GM12878 (cell line): ENCODE results near the gene PILRB. TPM values are rescaled to one million over a fixed set of nuclear protein-coding genes. Genes with fewer than 3 reads are reported as not detected.

Experiments used
- ATAC-seq: fragments of 200-7000 bp; cut with Tn5 transposase; 3 replicates; pipeline ENCODE4 v1.9.1; 2020; ENCODE audit warnings: mild to moderate bottlenecking, moderate library complexity
- BruUV-seq: library from RNA; stranded (reverse); fragments of 400-500 nt; replicated peaks from 2 replicates; lab custom pipeline; 2021; lab: Mats Ljungman, UMichigan
- CTCF ChIA-PET: fragments of 300-600 bp; sonication (Branson Sonifier 250); formaldehyde crosslinking; extraction: SDS; loops from one replicate; lab custom pipeline; 2021; ENCODE audit warnings: inconsistent platforms; lab: Yijun Ruan, JAX
- POLR2A ChIA-PET: fragments of 350-600 bp; formaldehyde crosslinking; extraction: SDS; loops from one replicate; lab custom pipeline; 2021; ENCODE audit warnings: inconsistent platforms; lab: Charles Lee
- RAD21 ChIA-PET: fragments of 300-600 bp; sonication (Branson Sonifier 250); formaldehyde crosslinking; loops from one replicate; lab custom pipeline; 2023; ENCODE audit warnings: antibody characterized with exemption; ENCODE audit not compliant: unreplicated experiment; lab: Charles Lee
- SMC1A ChIA-PET: fragments of 300-600 bp; sonication (Branson Sonifier 250); formaldehyde crosslinking; loops from one replicate; lab custom pipeline; 2023; ENCODE audit not compliant: unreplicated experiment, uncharacterized antibody; lab: Charles Lee
- DNase-seq: peaks from one replicate; pipeline ENCODE4 v3.0.0-alpha.2; 2011; ENCODE audit warnings: low read depth, low spot score
- FAIRE-seq: peaks from 3 replicates; lab custom pipeline; 2011; peaks lifted over from hg19 to GRCh38; lab: Jason Lieb, UNC
- H2AFZ ChIP-seq: 2 replicates; pipeline ENCODE4 v1.6.0; 2011; ENCODE audit warnings: low read depth, low read length, control low read depth; ENCODE audit not compliant: control insufficient read depth
- H3K27ac ChIP-seq: 2 replicates; pipeline ENCODE4 v1.5.1; 2011; ENCODE audit warnings: control low read depth; ENCODE audit not compliant: control insufficient read depth, insufficient read depth
- H3K27me3 ChIP-seq, 2 experiments: replicated peaks in 1 of 2; 2 replicates each; pipeline versions ENCODE4 v1.6.0 to v1.6.1; 2011; ENCODE audit warnings: low read length in 1 of 2; ENCODE audit not compliant: control insufficient read depth in 2 of 2, insufficient read depth in 2 of 2
- H3K36me3 ChIP-seq, 2 experiments: 2 replicates each; pipeline ENCODE4 v1.5.1; 2011; ENCODE audit warnings: low read length in 1 of 2; ENCODE audit not compliant: control insufficient read depth in 2 of 2, insufficient read depth in 2 of 2
- H3K4me1 ChIP-seq: 2 replicates; pipeline ENCODE4 v1.6.1; 2011; ENCODE audit warnings: mild to moderate bottlenecking, low read length, moderate library complexity, mixed read lengths; ENCODE audit not compliant: control insufficient read depth, insufficient read depth
- H3K4me2 ChIP-seq: 2 replicates; pipeline ENCODE4 v1.6.0; 2011; ENCODE audit warnings: control low read depth; ENCODE audit not compliant: control insufficient read depth, insufficient read depth
- H3K4me3 ChIP-seq: fragments of 200-600 bp; sonication (generic); 2 replicates; pipeline ENCODE4 v1.5.1; 2016
- H3K79me2 ChIP-seq: 2 replicates; pipeline ENCODE4 v1.6.0; 2011; ENCODE audit warnings: low read length; ENCODE audit not compliant: control insufficient read depth, insufficient read depth
- H3K9ac ChIP-seq: 2 replicates; pipeline ENCODE4 v1.8.0; 2011; ENCODE audit warnings: low read length, control low read depth, mixed read lengths; ENCODE audit not compliant: control insufficient read depth, insufficient read depth
- H3K9me3 ChIP-seq: replicated peaks from 3 replicates; pipeline ENCODE4 v1.5.1; 2011; ENCODE audit warnings: mild to moderate bottlenecking, low read length; ENCODE audit not compliant: control insufficient read depth, insufficient read depth
- H4K20me1 ChIP-seq: 2 replicates; pipeline ENCODE4 v1.6.0; 2011; ENCODE audit not compliant: control insufficient read depth, insufficient read depth
- BMI1 ChIP-seq: fragments of 450-650 bp; IDR thresholded peaks from 2 replicates; pipeline ENCODE4 v1.6.1; 2016; ENCODE audit warnings: mild to moderate bottlenecking, moderate library complexity, borderline replicate concordance
- CBX5 ChIP-seq: sonication (generic); IDR thresholded peaks from 2 replicates; pipeline ENCODE4 v1.6.1; 2016; ENCODE audit warnings: low read depth, moderate library complexity, mild to moderate bottlenecking, inconsistent platforms
- RAD21 ChIP-seq: IDR thresholded peaks from 2 replicates; pipeline ENCODE4 v1.6.1; 2011; ENCODE audit warnings: mild to moderate bottlenecking, low read depth, low read length, moderate library complexity; ENCODE audit not compliant: insufficient read depth
- SMARCA5 ChIP-seq: fragments of 450-650 bp; IDR thresholded peaks from 2 replicates; pipeline ENCODE4 v1.6.1; 2017; ENCODE audit warnings: mild to moderate bottlenecking
- ZNF384 ChIP-seq: IDR thresholded peaks from 2 replicates; pipeline ENCODE4 v1.6.1; 2012; ENCODE audit warnings: low read depth, mild to moderate bottlenecking, low read length, improper control_type of control experiment, borderline replicate concordance
- ZZZ3 ChIP-seq: IDR thresholded peaks from 2 replicates; pipeline ENCODE4 v1.6.1; 2011; ENCODE audit warnings: low read depth; ENCODE audit not compliant: control insufficient read depth, insufficient read length
- WGBS: methylation state at CpG from one replicate; pipeline ENCODE4 v1.1.6; 2016; ENCODE audit warnings: low lambda C conversion rate; ENCODE audit not compliant: insufficient replicate concordance, insufficient coverage; ENCODE audit errors: missing lambda C conversion rate; 5-methylcytosine and 5-hydroxymethylcytosine counted together
- in situ Hi-C: fragments of 300-500 bp; cut with MboI; formaldehyde crosslinking; loops from 9 replicates; pipeline ENCODE4 v1.14.3; 2018; ENCODE audit warnings: mixed read lengths
- intact Hi-C: fragments of 100-400 bp; cut with micrococcal nuclease; formaldehyde crosslinking; loops from one replicate; pipeline ENCODE4 v1.14.2; 2022; ENCODE audit not compliant: unreplicated experiment
- polyA plus RNA-seq, 11 experiments: library from polyadenylated mRNA; depleted of rRNA in 4 of 11; unstranded in 6 of 11; stranded (reverse) in 5 of 11; fragments of >200 nt; fragmentation: Nextera tagmentation in 4 of 11; fragmentation: Illumina TruSeq in 1 of 11; extraction: Ambion mirVana in 4 of 11; extraction: Trizol in 1 of 11; gene quantifications; 1 replicate in 1 of 11; 2 replicates in 10 of 11; pipeline versions ENCODE4 v1.2.1 to v1.2.3, GENCODE V29; 2011 to 2016; ENCODE audit warnings: inconsistent platforms in 2 of 11, missing spikeins in 2 of 11, low read depth in 1 of 11
- total RNA-seq, 4 experiments: library from RNA; depleted of rRNA in 3 of 4; stranded (reverse); fragments of >200 nt in 3 of 4; fragmentation: Illumina TruSeq in 1 of 4; extraction: Trizol in 1 of 4; gene quantifications; 2 replicates each; pipeline versions ENCODE4 v1.2.1 to v1.2.3, GENCODE V29; 2013 to 2021
- TF ChIP-seq, protein P1 (sequence below): IDR thresholded peaks from 2 replicates; pipeline ENCODE4 v1.6.1; 2012; ENCODE audit warnings: mild to moderate bottlenecking, low read depth, low read length
- TF ChIP-seq, protein P2 (sequence below): IDR thresholded peaks from 2 replicates; pipeline ENCODE4 v1.6.1; 2011; ENCODE audit warnings: borderline replicate concordance, low read depth, mild to moderate bottlenecking, moderate library complexity, mixed read lengths, low read length; ENCODE audit not compliant: insufficient read depth; ENCODE audit errors: extremely low read length
- TF ChIP-seq, protein P3 (sequence below): fragments of 450-650 bp; formaldehyde crosslinking; IDR thresholded peaks from 2 replicates; pipeline ENCODE4 v1.4.0; 2022; ENCODE audit warnings: mild to moderate bottlenecking, moderate library complexity

The PILRB gene
- total and polyA plus RNA-seq, 10 of the 15 experiments (the other 5 are each of a cell fraction or from before 2014, with no cell fraction given): 2.6 to 50.3 (median 22.0) TPM

DNA sequence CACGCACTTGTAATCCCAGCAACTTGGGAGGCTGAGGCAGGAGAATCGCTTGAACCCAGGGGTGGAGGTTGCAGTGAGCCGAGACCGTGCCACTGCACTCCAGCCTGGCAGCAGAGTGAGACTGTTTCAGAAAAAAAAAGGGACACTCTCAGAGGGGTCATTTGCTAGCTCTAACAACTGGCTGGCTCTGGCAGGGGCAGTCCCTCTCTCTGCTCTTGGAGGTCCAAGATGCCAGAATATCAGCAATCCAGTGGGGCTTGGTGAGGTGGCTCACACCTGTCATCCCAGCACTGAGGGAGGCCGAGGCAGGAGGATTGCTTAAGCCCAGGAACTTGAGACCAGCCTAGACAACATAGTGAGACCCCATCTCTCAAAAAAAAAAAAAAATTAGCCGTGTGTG, 12.8 kb downstream of the PILRB start:
- no peak overlapping the region for H3K9ac ChIP-seq
- H3K27me3 ChIP-seq: no peaks in the 10 kb centered on the region
- no peak overlapping the region for H3K4me2 ChIP-seq
- WGBS: 94% methylated on average over 6 of the region's 6 CpGs
- no peak for TF ChIP-seq ZNF384
- TF ChIP-seq, protein P1, sequence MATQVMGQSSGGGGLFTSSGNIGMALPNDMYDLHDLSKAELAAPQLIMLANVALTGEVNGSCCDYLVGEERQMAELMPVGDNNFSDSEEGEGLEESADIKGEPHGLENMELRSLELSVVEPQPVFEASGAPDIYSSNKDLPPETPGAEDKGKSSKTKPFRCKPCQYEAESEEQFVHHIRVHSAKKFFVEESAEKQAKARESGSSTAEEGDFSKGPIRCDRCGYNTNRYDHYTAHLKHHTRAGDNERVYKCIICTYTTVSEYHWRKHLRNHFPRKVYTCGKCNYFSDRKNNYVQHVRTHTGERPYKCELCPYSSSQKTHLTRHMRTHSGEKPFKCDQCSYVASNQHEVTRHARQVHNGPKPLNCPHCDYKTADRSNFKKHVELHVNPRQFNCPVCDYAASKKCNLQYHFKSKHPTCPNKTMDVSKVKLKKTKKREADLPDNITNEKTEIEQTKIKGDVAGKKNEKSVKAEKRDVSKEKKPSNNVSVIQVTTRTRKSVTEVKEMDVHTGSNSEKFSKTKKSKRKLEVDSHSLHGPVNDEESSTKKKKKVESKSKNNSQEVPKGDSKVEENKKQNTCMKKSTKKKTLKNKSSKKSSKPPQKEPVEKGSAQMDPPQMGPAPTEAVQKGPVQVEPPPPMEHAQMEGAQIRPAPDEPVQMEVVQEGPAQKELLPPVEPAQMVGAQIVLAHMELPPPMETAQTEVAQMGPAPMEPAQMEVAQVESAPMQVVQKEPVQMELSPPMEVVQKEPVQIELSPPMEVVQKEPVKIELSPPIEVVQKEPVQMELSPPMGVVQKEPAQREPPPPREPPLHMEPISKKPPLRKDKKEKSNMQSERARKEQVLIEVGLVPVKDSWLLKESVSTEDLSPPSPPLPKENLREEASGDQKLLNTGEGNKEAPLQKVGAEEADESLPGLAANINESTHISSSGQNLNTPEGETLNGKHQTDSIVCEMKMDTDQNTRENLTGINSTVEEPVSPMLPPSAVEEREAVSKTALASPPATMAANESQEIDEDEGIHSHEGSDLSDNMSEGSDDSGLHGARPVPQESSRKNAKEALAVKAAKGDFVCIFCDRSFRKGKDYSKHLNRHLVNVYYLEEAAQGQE: no peak
- TF ChIP-seq SMARCA5: no peak
- TF ChIP-seq RAD21: no peak
- TF ChIP-seq CBX5: no peak
- TF ChIP-seq, protein P2, sequence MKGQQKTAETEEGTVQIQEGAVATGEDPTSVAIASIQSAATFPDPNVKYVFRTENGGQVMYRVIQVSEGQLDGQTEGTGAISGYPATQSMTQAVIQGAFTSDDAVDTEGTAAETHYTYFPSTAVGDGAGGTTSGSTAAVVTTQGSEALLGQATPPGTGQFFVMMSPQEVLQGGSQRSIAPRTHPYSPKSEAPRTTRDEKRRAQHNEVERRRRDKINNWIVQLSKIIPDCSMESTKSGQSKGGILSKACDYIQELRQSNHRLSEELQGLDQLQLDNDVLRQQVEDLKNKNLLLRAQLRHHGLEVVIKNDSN: no peak
- no peak for TF ChIP-seq BMI1
- TF ChIP-seq ZZZ3: no peak
- TF ChIP-seq, protein P3, sequence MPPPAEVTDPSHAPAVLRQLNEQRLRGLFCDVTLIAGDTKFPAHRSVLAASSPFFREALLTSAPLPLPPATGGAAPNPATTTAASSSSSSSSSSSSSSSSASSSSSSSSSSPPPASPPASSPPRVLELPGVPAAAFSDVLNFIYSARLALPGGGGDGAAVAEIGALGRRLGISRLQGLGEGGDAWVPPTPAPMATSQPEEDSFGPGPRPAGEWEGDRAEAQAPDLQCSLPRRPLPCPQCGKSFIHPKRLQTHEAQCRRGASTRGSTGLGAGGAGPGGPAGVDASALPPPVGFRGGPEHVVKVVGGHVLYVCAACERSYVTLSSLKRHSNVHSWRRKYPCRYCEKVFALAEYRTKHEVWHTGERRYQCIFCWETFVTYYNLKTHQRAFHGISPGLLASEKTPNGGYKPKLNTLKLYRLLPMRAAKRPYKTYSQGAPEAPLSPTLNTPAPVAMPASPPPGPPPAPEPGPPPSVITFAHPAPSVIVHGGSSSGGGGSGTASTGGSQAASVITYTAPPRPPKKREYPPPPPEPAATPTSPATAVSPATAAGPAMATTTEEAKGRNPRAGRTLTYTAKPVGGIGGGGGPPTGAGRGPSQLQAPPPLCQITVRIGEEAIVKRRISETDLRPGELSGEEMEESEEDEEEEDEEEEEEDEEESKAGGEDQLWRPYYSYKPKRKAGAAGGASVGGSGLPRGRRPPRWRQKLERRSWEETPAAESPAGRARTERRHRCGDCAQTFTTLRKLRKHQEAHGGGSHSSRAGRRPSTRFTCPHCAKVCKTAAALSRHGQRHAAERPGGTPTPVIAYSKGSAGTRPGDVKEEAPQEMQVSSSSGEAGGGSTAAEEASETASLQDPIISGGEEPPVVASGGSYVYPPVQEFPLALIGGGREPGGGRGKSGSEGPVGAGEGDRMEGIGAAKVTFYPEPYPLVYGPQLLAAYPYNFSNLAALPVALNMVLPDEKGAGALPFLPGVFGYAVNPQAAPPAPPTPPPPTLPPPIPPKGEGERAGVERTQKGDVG (CRISPR knock-in tag): no peak
- no peaks in the 10 kb centered on the region for H3K9me3 ChIP-seq
- no peak overlapping the region for H3K4me3 ChIP-seq
- intact Hi-C loops (no loop called here), in situ Hi-C loops (no loop called here)
- H3K4me1 ChIP-seq: peaks cover 64% of the 10 kb centered on the region
- DNase-seq (no peak), FAIRE-seq (no peak), ATAC-seq (no peak)
- H3K36me3 ChIP-seq: no peaks in the 10 kb centered on the region
- ChIA-PET CTCF (interaction anchor here (1.1 to 10.0 kb wide), 3 partner anchors 17 to 45 kb away, joined by 3 to 134 read pairs (median 5); no protein-coding TSS in a partner anchor), POLR2A (interaction anchor here (0.6 to 1.0 kb wide), 2 partner anchors 25 to 52 kb away, joined by 4 read pairs; no protein-coding TSS in a partner anchor), SMC1A (interaction anchor here (0.6 to 1.0 kb wide), 3 partner anchors 22 to 222 kb away, joined by 3 to 5 read pairs (median 3); partner anchors contain the start of gene LAMTOR4), RAD21 (interaction anchor here (4.1 kb wide), 1 partner anchor 37 kb away, joined by 25 read pairs; no protein-coding TSS in a partner anchor)
- BruUV-seq: no TSS peak
- H4K20me1 ChIP-seq: no peaks in the 10 kb centered on the region
- no peak overlapping the region for H3K27ac ChIP-seq
- peaks cover 13% of the 10 kb centered on the region for H3K79me2 ChIP-seq
- H2AFZ ChIP-seq: no peak overlapping the region
